Measurements from ENCODE around the gene MBD3L3.

- TF ChIP-seq GATA2 (IDR thresholded peaks at IDR 0.05; ENCODE audit: low read depth, low read length), result no peak
- no peak for TF ChIP-seq GATA3 (IDR thresholded peaks at IDR 0.05; ENCODE audit: low read depth, low read length)
Measured at GRCh38 chr19:7083076-7083956, 24.8 kb upstream of the MBD3L3 start.

Data from SH-SY5Y (cell line).